NCI-H526 treated with DMSO at 0.1 percent for 48 hours (cell line): ENCODE measurements around the gene GLDN.

Experiments
- DNase-seq: peaks from one replicate; lab custom pipeline; 2025; lab: John Stamatoyannopoulos, UW

GLDN gene

DNA sequence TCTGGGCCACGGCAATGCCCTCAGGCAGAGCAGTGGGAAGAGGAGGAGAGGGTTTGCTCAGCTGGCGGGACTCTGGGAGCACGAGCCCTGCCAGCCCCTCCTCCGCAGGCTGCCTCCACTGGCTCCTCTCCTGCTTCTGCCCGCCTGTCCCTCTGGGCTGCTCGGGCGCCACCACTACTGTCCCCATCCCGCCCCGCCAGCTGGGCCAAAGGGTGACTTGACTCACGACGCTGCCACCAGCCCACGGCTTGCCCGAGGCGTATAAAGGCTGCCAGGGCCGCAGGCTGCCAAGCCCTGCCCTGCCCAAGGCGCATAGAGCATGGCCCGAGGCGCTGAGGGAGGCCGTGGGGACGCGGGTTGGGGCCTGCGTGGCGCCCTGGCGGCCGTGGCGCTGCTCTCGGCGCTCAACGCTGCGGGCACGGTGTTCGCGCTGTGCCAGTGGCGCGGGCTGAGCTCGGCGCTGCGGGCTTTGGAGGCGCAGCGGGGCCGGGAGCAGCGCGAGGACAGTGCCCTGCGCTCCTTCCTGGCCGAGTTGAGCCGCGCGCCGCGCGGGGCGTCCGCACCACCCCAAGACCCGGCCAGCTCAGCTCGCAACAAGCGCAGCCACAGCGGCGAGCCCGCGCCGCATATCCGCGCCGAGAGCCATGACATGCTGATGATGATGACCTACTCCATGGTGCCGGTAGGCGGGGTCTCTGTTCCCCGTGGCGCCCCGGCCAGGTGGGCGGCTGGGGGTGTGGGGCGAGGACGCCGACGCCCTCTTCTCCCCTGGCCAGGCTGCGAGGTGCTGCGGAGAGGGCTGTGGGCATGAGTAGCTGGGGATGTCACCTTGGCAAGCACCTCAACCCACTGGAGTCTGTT lies at the start of gene GLDN:
GLDN (plus strand) TSS at position 290 of the 861 bp plus-strand sequence; CDS start at position 320, 30 bp downstream.
- peak; percentile 34 for DNase-seq

DNA sequence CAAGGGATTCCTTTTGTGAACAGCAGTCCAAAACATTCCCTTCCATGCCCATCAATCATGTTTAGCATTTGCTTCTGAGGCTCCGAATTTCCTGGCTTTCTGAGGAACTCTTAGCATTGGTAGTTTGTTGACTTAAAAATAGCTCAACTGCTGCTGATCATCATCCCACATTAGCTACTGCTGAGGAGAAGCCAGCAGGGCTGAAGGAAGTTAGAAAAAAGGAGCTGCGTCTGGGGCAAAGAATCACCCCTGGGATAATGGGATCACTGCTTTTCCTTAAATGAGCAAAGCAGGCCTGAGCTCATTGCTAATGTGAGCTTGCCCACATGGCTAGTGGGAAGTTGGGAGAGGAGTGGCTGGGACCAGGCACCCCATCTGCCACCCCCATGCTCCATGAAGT lies 42.8 kb upstream of the GLDN start:
- DNase-seq = no peak

DNA sequence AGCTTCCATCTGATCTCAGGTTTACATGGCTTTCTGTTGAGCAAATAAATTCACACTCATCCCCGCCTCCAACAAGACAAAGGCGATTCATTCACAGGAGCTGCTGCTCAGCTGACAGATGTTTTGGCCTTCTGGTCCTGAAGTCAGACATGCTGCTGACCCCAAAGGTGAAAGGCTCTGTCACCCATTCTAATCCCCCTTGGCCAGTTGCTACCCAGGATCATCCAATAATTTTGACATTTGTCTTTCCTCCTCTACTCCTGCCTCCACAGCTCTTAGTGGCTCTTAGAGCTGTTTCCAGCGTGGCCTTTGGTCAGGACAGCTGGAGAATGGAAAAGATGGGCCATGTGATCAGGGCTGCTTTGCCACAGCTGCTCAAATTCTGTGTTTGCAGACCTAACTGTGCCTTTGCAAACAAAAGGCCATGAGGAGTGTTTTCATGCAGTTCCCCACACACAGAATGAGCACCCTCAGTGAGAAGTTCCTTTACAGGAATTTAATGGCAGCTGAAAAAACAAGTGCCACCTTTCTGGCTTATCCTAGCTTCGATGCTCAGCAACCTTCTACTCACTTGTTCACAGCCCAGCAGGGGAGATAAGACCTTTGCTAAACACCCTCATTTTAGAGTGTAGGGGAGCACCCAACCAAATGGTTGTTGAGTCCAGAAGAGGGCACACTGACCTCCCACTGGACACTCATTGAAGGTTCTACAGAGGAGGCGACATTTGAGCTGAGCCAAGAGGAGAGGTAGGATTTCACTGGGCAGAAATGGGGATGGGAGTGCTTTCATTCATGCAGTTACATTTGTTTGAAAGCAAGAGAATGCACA lies 42.1 kb upstream of the GLDN start:
- no peak for DNase-seq

DNA sequence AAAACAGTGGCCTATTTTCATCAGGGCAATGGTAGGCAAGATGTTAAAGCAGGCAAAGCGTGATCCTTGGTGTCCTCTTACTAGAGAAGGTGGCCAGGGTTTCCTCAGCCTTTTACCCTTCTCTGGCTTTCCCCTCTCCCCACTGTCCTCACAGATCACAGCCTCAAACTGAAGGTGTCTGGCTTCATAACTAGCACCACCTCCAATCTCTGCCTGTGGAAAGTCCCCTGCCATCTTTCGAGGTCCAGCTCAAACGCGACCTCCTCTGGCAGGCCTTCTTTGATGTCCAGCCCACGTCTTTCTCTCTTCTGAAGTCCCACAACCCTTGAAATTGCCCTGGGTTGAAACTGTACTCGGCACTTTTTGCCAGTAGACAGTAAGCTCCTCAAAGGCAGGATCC lies 39.0 kb upstream of the GLDN start:
- no peak for DNase-seq

- no peak for DNase-seq
Observed at GRCh38 chr15:51303462-51303980, 37.9 kb upstream of the GLDN start.

GRCh38 chr15:51307325-51307724 lies 34.1 kb upstream of the GLDN start:
- no peak for DNase-seq

- DNase-seq = no peak
Observed at GRCh38 chr15:51307811-51308210, 33.6 kb upstream of the GLDN start.

GRCh38 chr15:51310064-51310463 lies 31.4 kb upstream of the GLDN start:
- DNase-seq = no peak

GRCh38 chr15:51311510-51311909 lies 29.9 kb upstream of the GLDN start:
- DNase-seq = no peak

DNA sequence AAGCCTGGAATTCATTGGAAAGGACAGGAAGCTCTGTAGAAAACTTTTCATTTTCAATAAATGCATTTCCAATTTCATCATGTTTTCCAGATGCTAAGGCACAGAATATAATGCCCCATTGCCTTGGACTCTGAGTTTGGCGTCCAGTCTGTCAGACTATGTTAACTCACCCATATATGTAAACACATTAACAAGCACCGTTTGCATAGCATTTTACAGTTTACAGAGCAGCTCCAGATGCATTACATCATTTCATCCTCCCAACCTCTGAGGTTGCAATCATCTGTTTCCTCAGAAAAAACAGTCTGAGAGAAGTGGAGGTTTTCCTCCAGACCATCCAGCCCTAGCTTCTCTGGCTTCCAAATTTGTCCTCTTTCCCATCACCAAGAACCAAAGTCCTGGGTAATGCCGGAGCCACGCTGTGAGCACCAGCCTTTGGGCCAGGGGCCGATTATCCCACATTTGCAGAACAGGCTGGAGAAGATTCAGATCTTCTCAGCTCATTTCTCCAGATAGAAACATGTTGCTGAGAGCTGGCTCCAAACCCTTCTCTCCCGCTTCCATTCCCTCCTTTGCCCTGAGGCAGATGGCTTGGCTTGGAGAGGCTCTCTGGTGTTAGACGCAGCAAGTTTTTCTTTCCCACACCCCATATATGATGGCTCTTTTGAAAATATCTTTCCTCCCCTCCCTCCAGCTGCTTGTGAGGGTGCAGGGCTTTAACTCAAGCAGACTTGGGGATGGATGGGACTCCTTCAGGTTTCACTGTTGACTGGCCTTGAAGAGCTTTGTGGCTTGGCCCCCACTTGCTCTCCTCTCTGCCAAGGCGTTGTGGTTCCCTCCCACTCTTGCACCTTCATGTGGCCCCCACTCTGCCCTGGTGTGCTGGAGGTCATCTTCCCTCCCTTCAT lies 29.0 kb upstream of the GLDN start:
- DNase-seq = peak; percentile 56

DNA sequence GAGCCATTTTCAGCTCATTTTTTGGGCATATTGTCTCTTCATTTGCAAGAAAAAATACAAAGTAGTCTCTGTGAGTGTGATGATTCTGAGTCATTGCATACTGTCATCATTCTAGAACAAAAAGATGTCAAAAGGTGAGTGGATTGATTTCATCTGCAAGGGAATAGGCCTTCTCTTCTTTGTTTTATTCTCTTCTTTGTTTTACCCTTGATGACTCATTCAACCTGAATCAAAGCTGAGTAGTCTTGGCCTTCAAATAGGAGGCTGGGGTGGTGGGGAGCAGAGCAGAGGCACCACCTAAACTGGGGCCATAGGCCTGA lies 28.4 kb upstream of the GLDN start:
- DNase-seq = no peak

GRCh38 chr15:51313644-51314280 lies 27.7 kb upstream of the GLDN start:
- DNase-seq = no peak

- DNase-seq = no peak
Observed at GRCh38 chr15:51314391-51315337, 26.8 kb upstream of the GLDN start.

DNA sequence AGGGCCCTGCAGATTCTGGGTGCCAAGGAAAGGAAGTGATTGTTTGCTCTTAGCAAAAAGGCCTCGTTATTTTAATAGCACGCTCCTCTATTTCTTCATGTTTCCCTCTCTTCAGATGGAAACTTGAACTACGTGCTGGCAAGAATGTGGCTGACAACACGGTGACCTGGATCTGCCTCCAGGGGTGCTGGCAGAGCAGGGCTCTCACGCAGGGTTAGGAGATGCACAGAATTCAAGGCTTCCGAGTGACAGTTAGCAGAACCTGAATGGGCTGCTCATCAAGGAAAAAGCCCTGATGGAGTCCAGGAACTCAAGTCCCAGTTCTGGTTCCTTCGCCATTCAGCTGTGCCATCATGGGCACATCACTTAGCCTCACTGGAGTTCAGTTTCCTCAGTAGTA lies 25.7 kb upstream of the GLDN start:
- DNase-seq = no peak

DNA sequence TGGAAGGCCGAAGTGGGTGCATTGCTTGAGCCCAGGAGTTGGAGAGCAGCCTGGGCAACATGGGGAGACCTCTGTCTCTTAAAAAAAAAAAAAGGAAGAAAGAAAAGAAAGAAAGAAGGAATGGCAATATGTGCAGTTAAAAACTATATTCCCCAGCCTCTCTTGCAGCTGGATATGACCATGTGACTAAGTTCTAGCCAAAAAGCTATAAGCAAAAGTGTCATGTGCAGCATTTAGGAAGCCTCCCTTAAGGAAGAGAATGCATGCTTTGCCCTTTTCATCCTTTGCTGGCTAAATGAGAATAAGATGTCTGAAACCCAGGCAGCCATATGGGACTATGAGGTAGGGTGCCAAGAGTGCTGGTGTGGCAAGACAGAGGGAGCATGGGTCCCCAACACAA lies 24.8 kb upstream of the GLDN start:
- DNase-seq = no peak

- no peak for DNase-seq
Observed at GRCh38 chr15:51318382-51319150, 22.9 kb upstream of the GLDN start.

- DNase-seq = no peak
Observed at GRCh38 chr15:51319539-51319938, 21.9 kb upstream of the GLDN start.

DNA sequence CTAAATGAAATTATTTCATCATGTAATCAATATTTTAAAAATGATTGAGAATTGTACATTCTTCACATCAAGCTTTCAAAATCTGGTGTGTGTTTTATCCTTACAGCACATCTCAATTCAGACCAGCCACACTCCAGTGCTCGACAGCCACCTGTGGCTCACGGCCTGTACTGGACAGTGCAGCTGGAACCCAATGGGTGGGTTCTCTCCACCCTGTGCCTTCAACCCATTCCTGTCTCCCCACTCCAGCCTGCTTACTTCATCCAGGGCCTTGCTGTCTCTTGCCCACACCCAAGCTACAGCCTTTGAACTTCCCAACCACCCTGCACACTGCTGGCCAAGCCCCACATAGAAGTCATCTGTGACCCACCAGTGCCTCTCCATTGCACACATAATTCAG lies 20.6 kb upstream of the GLDN start:
- DNase-seq = no peak

DNA sequence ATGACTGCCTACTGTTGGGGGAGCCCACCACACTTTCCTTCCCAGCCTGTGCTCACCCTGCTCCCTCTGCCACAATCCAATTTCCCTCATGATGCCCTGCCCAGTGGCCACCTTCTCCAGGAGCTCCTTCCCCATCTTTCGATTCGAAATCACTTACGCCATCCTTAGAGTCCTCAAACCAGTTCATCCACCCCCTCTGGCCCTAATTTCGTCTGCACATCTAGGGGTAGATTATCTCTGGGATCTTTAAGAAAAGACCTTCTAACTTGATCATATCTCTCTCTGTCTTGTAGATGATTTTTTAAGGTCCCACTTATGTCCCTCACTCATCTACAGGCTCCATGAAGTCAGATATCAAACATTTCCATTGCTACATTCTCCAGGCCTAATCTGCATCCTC lies 20.1 kb upstream of the GLDN start:
- DNase-seq = no peak
